Measurements from ENCODE around the gene RHBDD1. TPM values are rescaled to one million over a fixed set of nuclear protein-coding genes. Genes with fewer than 3 reads are reported as not detected.

The RHBDD1 gene
- total RNA-seq, 1 experiment from 2014 or later, result 8.7 TPM

DNA sequence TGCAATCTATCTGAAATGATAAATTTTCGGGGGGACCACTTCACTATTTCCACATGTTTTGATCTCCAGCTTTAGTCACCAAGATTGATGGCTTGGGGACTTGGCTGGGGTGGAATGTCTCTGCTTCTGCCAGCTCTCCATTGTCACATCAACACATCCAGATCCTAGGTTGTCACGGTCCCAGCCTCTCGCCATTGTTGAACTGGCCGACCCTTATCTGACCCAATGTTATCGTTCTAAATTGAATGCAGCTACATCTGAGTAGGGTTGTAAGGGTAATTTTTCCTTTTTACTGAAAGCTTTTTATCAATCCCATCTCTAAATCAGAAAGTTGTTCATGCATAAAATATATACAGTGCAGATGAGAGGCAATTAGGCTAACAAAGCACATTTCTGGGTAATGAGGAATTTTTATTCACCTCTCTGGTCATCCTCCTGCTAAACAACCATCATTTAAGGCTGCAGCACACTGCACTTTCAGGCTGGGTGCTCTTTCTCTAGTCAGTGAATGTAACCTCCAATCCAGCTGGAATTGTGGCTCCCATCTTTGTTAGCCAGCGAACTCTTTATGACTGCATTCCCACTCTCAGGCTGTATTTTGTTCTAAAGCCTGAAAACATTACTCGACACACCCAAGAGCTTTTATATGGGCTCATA, 200.0 kb downstream of the RHBDD1 start:
- H3K27me3 ChIP-seq (ENCODE audit: control insufficient read depth, insufficient read depth, low read length), result no peaks in the 10 kb centered on the region
- DNase-seq, result no peak
- no peak overlapping the region for H3K4me3 ChIP-seq (ENCODE audit: insufficient read depth, low read depth, low read length)
- H3K36me3 ChIP-seq (replicated peaks; ENCODE audit: control insufficient read depth, insufficient read depth, low read length), result no peaks in the 10 kb centered on the region

DNA sequence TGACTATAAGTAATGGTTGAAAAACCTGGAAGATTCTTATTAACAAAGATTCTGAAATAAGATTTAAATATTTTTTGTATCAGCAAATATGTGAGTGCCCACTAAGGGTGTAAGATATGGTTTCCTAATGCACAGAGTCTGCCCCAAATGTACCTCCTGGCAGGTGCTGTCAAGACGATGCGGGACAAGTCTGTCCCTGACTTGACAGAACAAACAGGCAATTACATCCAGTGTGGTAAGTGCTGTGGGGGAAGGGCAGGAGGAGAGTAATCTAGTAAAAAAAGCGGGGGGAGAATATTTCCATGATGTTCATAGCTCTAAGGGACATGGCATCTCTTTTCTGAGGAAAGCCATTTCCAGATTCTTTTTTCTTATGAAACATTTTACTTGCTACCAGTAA, 200.7 kb downstream of the RHBDD1 start:
- H3K4me3 ChIP-seq (ENCODE audit: insufficient read depth, low read depth, low read length), result no peak overlapping the region
- DNase-seq, result no peak
- no peaks in the 10 kb centered on the region for H3K27me3 ChIP-seq (ENCODE audit: control insufficient read depth, insufficient read depth, low read length)
- H3K36me3 ChIP-seq (replicated peaks; ENCODE audit: control insufficient read depth, insufficient read depth, low read length), result no peaks in the 10 kb centered on the region

DNA sequence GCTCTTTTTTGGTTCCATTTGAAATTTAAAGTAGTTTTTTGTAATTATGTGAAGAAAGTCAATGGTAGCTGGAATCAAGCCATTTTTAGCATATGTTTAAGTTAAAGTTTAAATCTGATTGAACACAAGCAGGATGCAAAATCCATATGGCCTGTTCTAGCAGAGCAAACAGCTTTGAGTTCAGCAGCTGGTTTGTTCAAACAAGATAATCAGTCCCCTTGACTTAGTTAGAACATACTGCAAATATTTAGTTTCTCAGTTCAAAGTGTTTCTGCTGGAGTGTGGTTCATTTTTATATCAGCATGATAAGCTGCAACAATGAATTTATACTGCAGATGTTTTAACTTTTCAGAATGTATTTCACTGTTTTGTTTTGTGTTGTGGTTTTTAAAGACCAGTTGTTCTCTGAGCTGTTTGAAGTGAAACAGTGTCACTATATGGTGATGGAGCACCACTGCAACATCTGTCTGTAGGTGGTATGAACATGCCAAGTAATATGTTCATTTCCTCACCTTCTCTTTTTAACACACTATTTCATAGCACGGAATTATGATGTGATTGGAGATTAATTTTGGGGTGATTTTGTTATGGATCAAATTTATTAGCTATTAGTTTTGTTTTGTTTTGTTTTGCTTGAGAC, 202.8 kb downstream of the RHBDD1 start:
- H3K27me3 ChIP-seq (ENCODE audit: control insufficient read depth, insufficient read depth, low read length), result no peaks in the 10 kb centered on the region

DNA sequence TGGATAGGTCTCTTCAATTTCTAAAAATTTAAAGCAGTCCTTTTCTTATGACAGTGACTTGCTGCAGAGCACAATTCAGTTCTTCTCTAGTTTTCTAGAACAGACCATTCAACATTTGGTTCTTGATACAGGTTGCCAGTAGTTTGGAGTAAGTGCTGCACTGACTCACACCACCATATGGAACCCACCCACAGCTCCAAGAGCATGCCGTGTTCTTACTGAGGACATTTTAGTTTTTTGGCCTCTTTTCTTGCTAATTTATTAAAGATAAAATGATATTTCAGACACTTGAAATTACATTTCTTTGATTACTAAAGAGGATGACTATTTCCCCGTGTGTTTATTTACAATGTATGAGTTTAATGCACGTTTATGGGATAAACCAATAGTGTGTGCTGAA, 208.1 kb downstream of the RHBDD1 start:
- Histone ChIP-seq H3K4me3 (ENCODE audit: insufficient read depth, low read depth, low read length) (no peak overlapping the region), H3K27me3 (ENCODE audit: control insufficient read depth, insufficient read depth, low read length) (no peaks in the 10 kb centered on the region)
- DNase-seq, result no peak

More for the DNA sequence above, 202.8 kb downstream of the RHBDD1 start:
- Histone ChIP-seq H3K36me3 (replicated peaks; ENCODE audit: control insufficient read depth, insufficient read depth, low read length) (no peaks in the 10 kb centered on the region), H3K4me3 (ENCODE audit: insufficient read depth, low read depth, low read length) (no peak overlapping the region)
- DNase-seq, result no peak

More for the DNA sequence above, 208.1 kb downstream of the RHBDD1 start:
- H3K36me3 ChIP-seq (replicated peaks; ENCODE audit: control insufficient read depth, insufficient read depth, low read length), result no peaks in the 10 kb centered on the region

Other genes with a start within 250 kb of the RHBDD1 start
- 15.2 and 17.1 TPM in 2 replicates for gene IRS1, start 36.2 kb upstream of the RHBDD1 start, total RNA-seq (2014; rRNA removed; shearing (Covaris generic))